Brain pericyte (primary cell): Measurements from ENCODE around the gene ATP13A1.
"Not testable (repeated sequence)": the region's sequence is repeated elsewhere in the genome, so short reads cannot be mapped to it uniquely, and the experiment has no call there.

Experiments
- DNase-seq: peaks from one replicate; pipeline ENCODE4 v3.0.0-alpha.2; 2012; ENCODE audit warnings: low read depth, low spot score

Gene ATP13A1

GRCh38 chr19:19619849-19620210 is 43.6 kb downstream of the ATP13A1 start:
- DNase-seq, result no peak

GRCh38 chr19:19619181-19619848 is 44.2 kb downstream of the ATP13A1 start:
- no peak for DNase-seq

- DNase-seq, result peak; percentile 57
Measured at GRCh38 chr19:19618219-19619051, 45.0 kb downstream of the ATP13A1 start, which contains the start of gene PBX4. Gene PBX4 (minus strand): TSS chr19:19618687. CDS start chr19:19618629, 58 bp downstream.

- DNase-seq, result no peak
Measured at GRCh38 chr19:19615086-19615485, 48.4 kb downstream of the ATP13A1 start.

- DNase-seq, result no peak
Measured at GRCh38 chr19:19613506-19613905, 50.0 kb downstream of the ATP13A1 start.

- DNase-seq, result no peak
Measured at GRCh38 chr19:19610376-19611202, 52.9 kb downstream of the ATP13A1 start.

- not testable (repeated sequence) for DNase-seq
Measured at GRCh38 chr19:19606686-19607085, 56.8 kb downstream of the ATP13A1 start.

- DNase-seq, result no peak
Measured at GRCh38 chr19:19606021-19606420, 57.5 kb downstream of the ATP13A1 start.

GRCh38 chr19:19602713-19603324 is 60.7 kb downstream of the ATP13A1 start:
- no peak for DNase-seq

GRCh38 chr19:19602136-19602712 is 61.3 kb downstream of the ATP13A1 start:
- no peak for DNase-seq

GRCh38 chr19:19600793-19601330 is 62.6 kb downstream of the ATP13A1 start:
- no peak for DNase-seq

- DNase-seq, result not testable (repeated sequence)
Measured at GRCh38 chr19:19598728-19599451, 64.6 kb downstream of the ATP13A1 start.

GRCh38 chr19:19597809-19598306 is 65.6 kb downstream of the ATP13A1 start:
- no peak for DNase-seq
